ENCODE results near the gene ZNF215. TPM values are rescaled to one million over a fixed set of nuclear protein-coding genes. Genes with fewer than 3 reads are reported as not detected.

ZNF215 gene
- polyA plus RNA-seq, 1 of the 3 experiments (the other 2 are of a cell fraction): 0.15 TPM

GRCh38 chr11:6919698-6920097 is 6.5 kb upstream of the ZNF215 start:
- no peak for DNase-seq
- TF ChIP-seq USF1 (IDR thresholded peaks at IDR 0.05; ENCODE audit: borderline replicate concordance, low read depth): no peak
- TF ChIP-seq ELF1 (IDR thresholded peaks at IDR 0.05): no peak
- Histone ChIP-seq H3K9ac (no peak overlapping the region), H3K4me3 (ENCODE audit: low read depth in 2 of 2, low read length in 1 of 2) (no peak overlapping the region), H3K4me1 (ENCODE audit: control insufficient read depth in 1 of 2, insufficient read depth in 2 of 2, low read depth in 1 of 2, low read length in 1 of 2) (no peaks in the 10 kb centered on the region), H3K27ac (ENCODE audit: low read depth in 2 of 2, low read length in 1 of 2) (no peak overlapping the region), H3K36me3 (replicated peaks in 1 of 2; ENCODE audit: control insufficient read depth in 1 of 2, insufficient read depth in 2 of 2, low read length in 1 of 2) (no peaks in the 10 kb centered on the region), H3K9me3 (no peaks in the 10 kb centered on the region), H2AFZ (ENCODE audit: low read depth) (no peak overlapping the region), H3F3A (replicated peaks; ENCODE audit: insufficient read depth) (no peaks in the 10 kb centered on the region), H3K4me2 (no peak overlapping the region), H4K20me1 (ENCODE audit: insufficient read depth) (no peaks in the 10 kb centered on the region), H3K27me3 (ENCODE audit: insufficient read depth) (no peaks in the 10 kb centered on the region), H3K79me2 (ENCODE audit: insufficient read depth) (no peaks in the 10 kb centered on the region), H3K9me2 (no peaks in the 10 kb centered on the region)
- WGBS (ENCODE audit: low lambda C conversion rate): 9% methylated on average over 2 of the region's 2 CpGs
- CTCF ChIA-PET: no interaction called here
- POLR2A ChIA-PET: no interaction called here

- Histone ChIP-seq H3K36me3 (replicated peaks in 1 of 2; ENCODE audit: control insufficient read depth in 1 of 2, insufficient read depth in 2 of 2, low read length in 1 of 2) (no peaks in the 10 kb centered on the region), H3F3A (replicated peaks; ENCODE audit: insufficient read depth) (no peaks in the 10 kb centered on the region), H3K9me2 (no peaks in the 10 kb centered on the region), H3K27me3 (ENCODE audit: insufficient read depth) (no peaks in the 10 kb centered on the region), H3K4me3 (ENCODE audit: low read depth in 2 of 2, low read length in 1 of 2) (no peak within 1 kb of the TSS), H3K4me1 (ENCODE audit: control insufficient read depth in 1 of 2, insufficient read depth in 2 of 2, low read depth in 1 of 2, low read length in 1 of 2) (no peaks in the 10 kb centered on the region), H2AFZ (ENCODE audit: low read depth) (no peak within 1 kb of the TSS), H3K9ac (no peak within 1 kb of the TSS), H3K27ac (ENCODE audit: low read depth in 2 of 2, low read length in 1 of 2) (no peak within 1 kb of the TSS), H3K79me2 (ENCODE audit: insufficient read depth) (no peaks in the 10 kb centered on the region), H4K20me1 (ENCODE audit: insufficient read depth) (no peaks in the 10 kb centered on the region), H3K4me2 (no peak within 1 kb of the TSS), H3K9me3 (no peaks in the 10 kb centered on the region)
- TF ChIP-seq TEAD4 (IDR thresholded peaks at IDR 0.05; ENCODE audit: borderline replicate concordance, insufficient read depth) (no peak), MXI1 (IDR thresholded peaks at IDR 0.05; ENCODE audit: low read depth, low read length) (no peak), SIN3A (IDR thresholded peaks at IDR 0.05; ENCODE audit: borderline replicate concordance, low read depth, low read length) (no peak), MAX (IDR thresholded peaks at IDR 0.05; ENCODE audit: low read depth) (no peak), GATA2 (CRISPR knock-in tag; IDR thresholded peaks at IDR 0.05) (no peak), FOXM1 (IDR thresholded peaks at IDR 0.05; ENCODE audit: low read depth) (no peak), TCF12 (IDR thresholded peaks at IDR 0.05) (no peak), MEF2A (IDR thresholded peaks at IDR 0.05; ENCODE audit: borderline replicate concordance, low read depth) (no peak), EZH2phosphoT487 (IDR thresholded peaks at IDR 0.05; ENCODE audit: borderline replicate concordance, low read depth) (no peak), YY1 (IDR thresholded peaks at IDR 0.05; ENCODE audit: low read depth) (no peak), TAF1 (IDR thresholded peaks at IDR 0.05; ENCODE audit: borderline replicate concordance, low read depth, low read length) (no peak), CTCF (IDR thresholded peaks at IDR 0.05) (no peak), NRF1 (IDR thresholded peaks at IDR 0.05; ENCODE audit: low read depth, low read length) (no peak), RFX5 (IDR thresholded peaks at IDR 0.05; ENCODE audit: low read length) (no peak), USF1 (IDR thresholded peaks at IDR 0.05; ENCODE audit: borderline replicate concordance, low read depth) (no peak)
- TF ChIP-seq, protein P1, sequence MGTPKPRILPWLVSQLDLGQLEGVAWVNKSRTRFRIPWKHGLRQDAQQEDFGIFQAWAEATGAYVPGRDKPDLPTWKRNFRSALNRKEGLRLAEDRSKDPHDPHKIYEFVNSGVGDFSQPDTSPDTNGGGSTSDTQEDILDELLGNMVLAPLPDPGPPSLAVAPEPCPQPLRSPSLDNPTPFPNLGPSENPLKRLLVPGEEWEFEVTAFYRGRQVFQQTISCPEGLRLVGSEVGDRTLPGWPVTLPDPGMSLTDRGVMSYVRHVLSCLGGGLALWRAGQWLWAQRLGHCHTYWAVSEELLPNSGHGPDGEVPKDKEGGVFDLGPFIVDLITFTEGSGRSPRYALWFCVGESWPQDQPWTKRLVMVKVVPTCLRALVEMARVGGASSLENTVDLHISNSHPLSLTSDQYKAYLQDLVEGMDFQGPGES (IDR thresholded peaks at IDR 0.05; ENCODE audit: low read depth, low read length): no peak
- TF ChIP-seq, protein P2, sequence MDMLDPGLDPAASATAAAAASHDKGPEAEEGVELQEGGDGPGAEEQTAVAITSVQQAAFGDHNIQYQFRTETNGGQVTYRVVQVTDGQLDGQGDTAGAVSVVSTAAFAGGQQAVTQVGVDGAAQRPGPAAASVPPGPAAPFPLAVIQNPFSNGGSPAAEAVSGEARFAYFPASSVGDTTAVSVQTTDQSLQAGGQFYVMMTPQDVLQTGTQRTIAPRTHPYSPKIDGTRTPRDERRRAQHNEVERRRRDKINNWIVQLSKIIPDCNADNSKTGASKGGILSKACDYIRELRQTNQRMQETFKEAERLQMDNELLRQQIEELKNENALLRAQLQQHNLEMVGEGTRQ (IDR thresholded peaks at IDR 0.05; ENCODE audit: borderline replicate concordance, low read depth, low read length): no peak
- TF ChIP-seq, protein P3, sequence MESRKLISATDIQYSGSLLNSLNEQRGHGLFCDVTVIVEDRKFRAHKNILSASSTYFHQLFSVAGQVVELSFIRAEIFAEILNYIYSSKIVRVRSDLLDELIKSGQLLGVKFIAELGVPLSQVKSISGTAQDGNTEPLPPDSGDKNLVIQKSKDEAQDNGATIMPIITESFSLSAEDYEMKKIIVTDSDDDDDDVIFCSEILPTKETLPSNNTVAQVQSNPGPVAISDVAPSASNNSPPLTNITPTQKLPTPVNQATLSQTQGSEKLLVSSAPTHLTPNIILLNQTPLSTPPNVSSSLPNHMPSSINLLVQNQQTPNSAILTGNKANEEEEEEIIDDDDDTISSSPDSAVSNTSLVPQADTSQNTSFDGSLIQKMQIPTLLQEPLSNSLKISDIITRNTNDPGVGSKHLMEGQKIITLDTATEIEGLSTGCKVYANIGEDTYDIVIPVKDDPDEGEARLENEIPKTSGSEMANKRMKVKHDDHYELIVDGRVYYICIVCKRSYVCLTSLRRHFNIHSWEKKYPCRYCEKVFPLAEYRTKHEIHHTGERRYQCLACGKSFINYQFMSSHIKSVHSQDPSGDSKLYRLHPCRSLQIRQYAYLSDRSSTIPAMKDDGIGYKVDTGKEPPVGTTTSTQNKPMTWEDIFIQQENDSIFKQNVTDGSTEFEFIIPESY (IDR thresholded peaks at IDR 0.05; ENCODE audit: borderline replicate concordance, low read depth): no peak
- no peak for DNase-seq
- ChIA-PET CTCF (no interaction called here), POLR2A (no interaction called here)
- 0% methylated on average over 1 of the region's 1 CpG for WGBS (ENCODE audit: low lambda C conversion rate)
Measured at GRCh38 chr11:6920702-6921101, 5.5 kb upstream of the ZNF215 start, which contains the start of gene OR2D3. TSS of gene OR2D3 (plus strand) at chr11:6921002. CDS start at chr11:6921002, 0 bp downstream.

All from SK-N-SH (cell line).